ENCODE results near the gene CDKN2B-AS1.

- TF ChIP-seq CTCF (CRISPR knock-in tag; IDR thresholded peaks at IDR 0.05): no peak
- TF ChIP-seq KDM4B (CRISPR knock-in tag; IDR thresholded peaks at IDR 0.05): no peak
- TF ChIP-seq JUND (CRISPR knock-in tag; IDR thresholded peaks at IDR 0.05): no peak
- TF ChIP-seq YEATS2 (CRISPR knock-in tag; IDR thresholded peaks at IDR 0.05; ENCODE audit: borderline replicate concordance): no peak
- TF ChIP-seq WIZ (CRISPR knock-in tag; IDR thresholded peaks at IDR 0.05): no peak
- TF ChIP-seq PHF8 (CRISPR knock-in tag; IDR thresholded peaks at IDR 0.05): no peak
- TF ChIP-seq EZH2 (conservative IDR thresholded peaks at IDR 0.05; ENCODE audit: low read depth, low read length): no peak
- no peak for TF ChIP-seq ARID2 (CRISPR knock-in tag; IDR thresholded peaks at IDR 0.05; ENCODE audit: borderline replicate concordance)
Observed at GRCh38 chr9:22111954-22112247, 117.3 kb downstream of the CDKN2B-AS1 start.

All from HepG2 (cell line).